ENCODE results near the gene ME1. TPM values are rescaled to one million over a fixed set of nuclear protein-coding genes. Genes with fewer than 3 reads are reported as not detected.
"Not testable (repeated sequence)": the region's sequence is repeated elsewhere in the genome, so short reads cannot be mapped to it uniquely, and the experiment has no call there.

Gene ME1
- total RNA-seq, 2 donors from 2014 or later, result 11.0 to 11.4 TPM

DNA sequence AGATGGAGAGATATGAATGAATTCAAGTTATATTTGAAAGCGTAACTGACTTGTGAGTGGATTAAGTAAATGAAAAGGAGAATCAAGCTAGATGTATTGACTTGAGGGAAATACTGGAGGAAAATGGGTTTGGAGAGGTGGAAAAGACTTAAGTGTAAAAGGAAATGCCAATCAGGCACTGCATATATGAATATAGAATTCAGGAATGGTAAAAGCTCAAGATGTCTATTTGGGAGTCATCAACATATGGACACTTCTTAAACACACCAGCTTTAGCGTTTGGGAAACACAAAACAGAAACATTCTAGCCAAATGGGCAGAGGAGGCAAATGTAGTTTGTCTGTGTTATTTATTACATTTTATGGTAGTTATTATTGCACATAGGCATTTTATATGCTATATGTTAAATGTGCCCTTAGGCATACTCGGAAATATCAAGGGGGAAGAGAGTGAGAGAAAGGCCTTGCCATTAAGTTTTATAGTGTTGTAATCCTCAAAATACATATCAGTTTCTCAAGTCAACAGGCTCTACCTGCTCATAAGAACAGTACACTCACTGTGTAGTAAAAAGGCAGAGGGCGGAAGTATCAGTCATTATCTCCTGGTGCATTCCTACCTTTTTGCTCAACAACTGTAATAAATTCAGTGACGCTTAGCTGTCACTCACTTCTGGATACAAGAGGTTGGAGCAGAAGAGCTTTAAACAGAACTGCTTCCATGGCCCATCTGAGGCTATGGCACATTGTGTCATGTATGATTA, 33.7 kb upstream of the ME1 start:
- TF ChIP-seq, protein P1, sequence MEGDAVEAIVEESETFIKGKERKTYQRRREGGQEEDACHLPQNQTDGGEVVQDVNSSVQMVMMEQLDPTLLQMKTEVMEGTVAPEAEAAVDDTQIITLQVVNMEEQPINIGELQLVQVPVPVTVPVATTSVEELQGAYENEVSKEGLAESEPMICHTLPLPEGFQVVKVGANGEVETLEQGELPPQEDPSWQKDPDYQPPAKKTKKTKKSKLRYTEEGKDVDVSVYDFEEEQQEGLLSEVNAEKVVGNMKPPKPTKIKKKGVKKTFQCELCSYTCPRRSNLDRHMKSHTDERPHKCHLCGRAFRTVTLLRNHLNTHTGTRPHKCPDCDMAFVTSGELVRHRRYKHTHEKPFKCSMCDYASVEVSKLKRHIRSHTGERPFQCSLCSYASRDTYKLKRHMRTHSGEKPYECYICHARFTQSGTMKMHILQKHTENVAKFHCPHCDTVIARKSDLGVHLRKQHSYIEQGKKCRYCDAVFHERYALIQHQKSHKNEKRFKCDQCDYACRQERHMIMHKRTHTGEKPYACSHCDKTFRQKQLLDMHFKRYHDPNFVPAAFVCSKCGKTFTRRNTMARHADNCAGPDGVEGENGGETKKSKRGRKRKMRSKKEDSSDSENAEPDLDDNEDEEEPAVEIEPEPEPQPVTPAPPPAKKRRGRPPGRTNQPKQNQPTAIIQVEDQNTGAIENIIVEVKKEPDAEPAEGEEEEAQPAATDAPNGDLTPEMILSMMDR (IDR thresholded peaks at IDR 0.05), result no peak
- Histone ChIP-seq H3K4me1 (no peaks in the 10 kb centered on the region), H3K27ac (peak overlapping the region; percentile 58), H3K4me3 (no peak overlapping the region), H3K9ac (ENCODE audit: low read depth in 2 of 2, low read length in 2 of 2) (no peak overlapping the region), H3K9me3 (no peaks in the 10 kb centered on the region), H3K27me3 (no peaks in the 10 kb centered on the region), H3K36me3 (no peaks in the 10 kb centered on the region)
- intact Hi-C loops (cut with DNase I), result no loop called here
- peak; percentile 56 for DNase-seq

DNA sequence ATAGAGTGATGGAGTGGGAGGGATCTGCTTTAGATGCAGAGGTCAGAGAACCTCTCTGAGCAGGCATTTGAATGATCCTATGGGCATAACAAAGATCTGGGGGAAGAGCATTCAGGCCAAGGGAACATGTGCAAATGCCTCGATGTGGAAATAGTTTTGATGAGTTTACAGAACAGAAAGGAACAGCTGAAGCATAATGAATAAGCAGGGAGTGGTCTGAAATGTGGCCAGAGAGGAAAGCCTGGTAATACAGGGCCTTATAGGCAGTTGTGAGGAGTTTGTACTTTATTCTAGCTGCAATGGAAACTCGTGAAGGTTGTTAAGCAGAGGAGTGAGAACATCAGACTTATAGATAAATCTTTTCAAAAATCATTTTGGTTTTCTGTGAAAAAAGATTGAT, 33.0 kb upstream of the ME1 start:
- Histone ChIP-seq H3K36me3 (no peaks in the 10 kb centered on the region), H3K4me1 (no peaks in the 10 kb centered on the region), H3K9ac (ENCODE audit: low read depth in 2 of 2, low read length in 2 of 2) (no peak overlapping the region), H3K4me3 (no peak overlapping the region), H3K27ac (peak overlapping the region; percentile 58), H3K27me3 (no peaks in the 10 kb centered on the region), H3K9me3 (no peaks in the 10 kb centered on the region)
- DNase-seq, result no peak
- intact Hi-C loops (cut with DNase I), result no loop called here
- TF ChIP-seq, protein P1 (IDR thresholded peaks at IDR 0.05), result no peak

DNA sequence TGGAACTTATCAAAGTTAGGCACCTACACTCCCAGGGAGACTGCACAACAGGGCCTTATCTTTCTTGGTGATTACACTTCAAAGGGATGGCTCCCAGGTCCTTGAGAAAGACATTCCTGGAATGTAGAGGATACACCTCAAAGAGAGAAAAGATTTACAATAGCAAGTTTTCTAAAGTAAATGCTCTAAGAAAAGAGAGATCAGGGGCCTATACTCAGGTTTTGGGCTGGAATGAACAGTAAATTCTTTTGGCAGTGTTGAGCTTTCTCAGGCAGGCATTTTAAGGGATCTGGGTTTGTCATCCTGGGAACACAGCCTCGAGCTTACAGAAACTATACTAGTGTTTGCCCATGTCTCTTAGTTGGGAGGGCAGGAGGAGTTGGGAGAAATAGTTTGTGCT, 31.7 kb upstream of the ME1 start:
- TF ChIP-seq, protein P1 (IDR thresholded peaks at IDR 0.05), result no peak
- no peaks in the 10 kb centered on the region for H3K9me3 ChIP-seq
- H3K36me3 ChIP-seq, result no peaks in the 10 kb centered on the region
- no peak overlapping the region for H3K9ac ChIP-seq (ENCODE audit: low read depth in 2 of 2, low read length in 2 of 2)
- no peak for DNase-seq
- H3K27ac ChIP-seq, result no peak overlapping the region
- H3K4me3 ChIP-seq, result no peak overlapping the region
- intact Hi-C loops (cut with DNase I), result no loop called here
- no peaks in the 10 kb centered on the region for H3K4me1 ChIP-seq
- no peaks in the 10 kb centered on the region for H3K27me3 ChIP-seq

DNA sequence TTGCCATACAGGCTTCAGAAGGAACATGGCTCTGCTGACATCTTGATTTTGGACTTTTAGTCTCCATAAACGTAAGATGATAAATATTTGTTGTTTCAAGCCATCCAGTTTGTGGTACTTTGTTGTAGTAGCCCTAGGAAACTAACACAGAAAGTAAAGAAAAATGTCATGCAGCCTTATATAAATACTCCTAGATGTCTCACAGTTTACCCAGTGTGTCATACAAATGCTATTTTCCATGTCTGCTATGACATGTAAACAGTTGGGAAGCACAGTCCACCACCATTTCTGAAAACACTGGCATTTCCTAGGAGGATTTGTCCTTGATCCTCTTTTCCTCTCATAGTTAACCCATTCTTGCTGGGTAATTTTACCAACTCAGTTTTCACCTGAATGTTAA, 30.6 kb upstream of the ME1 start:
- H3K9ac ChIP-seq (ENCODE audit: low read depth in 2 of 2, low read length in 2 of 2), result no peak overlapping the region
- TF ChIP-seq, protein P1 (IDR thresholded peaks at IDR 0.05), result no peak
- no peaks in the 10 kb centered on the region for H3K36me3 ChIP-seq
- intact Hi-C loops (cut with DNase I), result no loop called here
- H3K4me1 ChIP-seq, result no peaks in the 10 kb centered on the region
- H3K27ac ChIP-seq, result no peak overlapping the region
- H3K27me3 ChIP-seq, result no peaks in the 10 kb centered on the region
- no peaks in the 10 kb centered on the region for H3K9me3 ChIP-seq
- no peak for DNase-seq
- no peak overlapping the region for H3K4me3 ChIP-seq

DNA sequence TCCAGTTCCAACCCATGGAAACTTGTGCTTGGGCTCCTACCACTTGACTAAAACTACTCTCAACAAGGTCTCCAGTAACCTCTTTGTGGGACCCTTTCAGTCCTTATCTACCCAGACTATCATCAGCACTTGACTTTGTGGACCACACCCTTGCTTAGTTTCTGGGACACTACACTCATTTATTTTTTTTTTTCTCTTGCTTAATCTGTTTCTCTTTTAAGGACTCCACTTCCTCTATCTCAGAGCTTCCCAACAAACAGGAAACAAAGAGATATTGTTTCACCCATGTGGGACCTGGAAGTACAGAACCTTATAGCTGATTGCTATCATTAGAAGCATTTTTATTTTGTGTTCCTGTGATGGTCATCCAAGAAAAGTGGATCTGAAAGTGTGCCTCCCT, 28.8 kb upstream of the ME1 start:
- DNase-seq, result no peak
- Histone ChIP-seq H3K9me3 (no peaks in the 10 kb centered on the region), H3K27ac (no peak overlapping the region), H3K36me3 (no peaks in the 10 kb centered on the region), H3K4me3 (no peak overlapping the region), H3K9ac (ENCODE audit: low read depth in 2 of 2, low read length in 2 of 2) (no peak overlapping the region), H3K27me3 (no peaks in the 10 kb centered on the region), H3K4me1 (no peaks in the 10 kb centered on the region)
- intact Hi-C loops (cut with DNase I), result no loop called here
- TF ChIP-seq, protein P1 (IDR thresholded peaks at IDR 0.05), result no peak

DNA sequence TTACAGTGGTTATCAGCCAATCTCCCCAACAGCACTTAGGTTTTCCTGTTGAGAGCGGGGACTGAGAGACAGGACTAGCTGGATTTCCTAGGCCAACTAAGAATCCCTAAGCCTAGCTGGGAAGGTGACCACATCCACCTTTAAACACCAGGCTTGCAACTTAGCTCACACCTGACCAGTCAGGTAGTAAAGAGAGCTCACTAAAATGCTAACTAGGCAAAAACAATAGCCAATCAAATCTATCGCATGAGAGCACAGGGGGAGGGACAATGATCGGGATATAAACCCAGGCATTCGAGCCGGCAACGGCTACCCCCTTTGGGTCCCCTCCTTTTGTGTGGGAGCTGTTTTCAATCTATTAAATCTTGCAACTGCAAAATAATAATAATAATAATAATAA, 19.2 kb upstream of the ME1 start:
- DNase-seq; intact Hi-C loops (cut with DNase I); H3K27me3 ChIP-seq; H3K4me1 ChIP-seq; H3K27ac ChIP-seq; H3K36me3 ChIP-seq; H3K9me3 ChIP-seq; H3K9ac ChIP-seq (ENCODE audit: low read depth in 2 of 2, low read length in 2 of 2); H3K4me3 ChIP-seq: not testable (repeated sequence)

DNA sequence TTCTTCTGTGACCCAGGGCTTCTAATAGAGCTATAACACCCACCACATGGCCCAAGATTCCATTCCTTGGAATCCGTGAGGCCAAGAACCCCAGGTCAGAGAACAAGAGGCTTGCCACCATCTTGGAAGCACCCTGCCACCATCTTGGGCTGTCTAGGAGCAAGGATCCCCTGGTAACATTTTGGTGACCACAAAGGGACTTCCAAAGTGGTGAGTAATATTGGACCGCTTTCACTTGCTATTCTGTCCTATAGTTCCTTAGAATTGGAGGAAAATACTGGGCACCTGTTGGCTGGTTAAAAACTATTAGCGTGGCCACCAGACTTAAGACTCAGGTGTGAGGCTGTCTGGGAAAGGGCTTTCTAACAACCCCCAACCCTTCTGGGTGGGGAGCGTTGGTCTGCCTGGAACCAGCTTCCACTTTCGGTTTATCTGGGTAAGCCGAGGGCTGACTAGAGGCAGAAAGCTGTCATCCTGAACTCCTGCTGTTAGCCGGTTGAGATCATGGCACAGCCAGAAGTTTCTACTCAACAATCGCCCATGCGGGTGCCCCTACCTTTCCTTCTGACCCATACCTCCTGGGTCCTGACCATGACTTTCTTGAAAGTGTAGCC, 13.3 kb upstream of the ME1 start:
- intact Hi-C loops (cut with DNase I); H3K27me3 ChIP-seq; H3K27ac ChIP-seq; H3K9ac ChIP-seq (ENCODE audit: low read depth in 2 of 2, low read length in 2 of 2); H3K9me3 ChIP-seq; H3K4me1 ChIP-seq; H3K36me3 ChIP-seq; DNase-seq; H3K4me3 ChIP-seq: not testable (repeated sequence)

Measured in colonic mucosa (tissue), 4 donors.